Mucosa of rectum (tissue), 2 donors: ENCODE measurements around the gene MED27.

Source experiments
- H3K27ac ChIP-seq, 2 donors: one replicate each; pipeline ENCODE4 v1.7.0; 2013; ENCODE audit warnings: inconsistent platforms in 2 of 2, low read depth in 2 of 2, low read length in 2 of 2
- H3K27me3 ChIP-seq, 2 donors: one replicate each; pipeline ENCODE4 v1.7.0; 2013; ENCODE audit warnings: low read length in 2 of 2; ENCODE audit not compliant: control insufficient read depth in 2 of 2, insufficient read depth in 2 of 2
- H3K36me3 ChIP-seq, 2 donors: one replicate each; pipeline ENCODE4 v1.7.0; 2013; ENCODE audit warnings: low read length in 2 of 2; ENCODE audit not compliant: control insufficient read depth in 2 of 2, insufficient read depth in 2 of 2
- H3K4me1 ChIP-seq, 2 donors: one replicate each; pipeline ENCODE4 v1.7.0; 2013; ENCODE audit warnings: low read length in 2 of 2, mild to moderate bottlenecking in 1 of 2; ENCODE audit not compliant: control insufficient read depth in 2 of 2, insufficient read depth in 2 of 2
- H3K4me3 ChIP-seq, 2 donors: one replicate each; pipeline ENCODE4 v1.7.0; 2013; ENCODE audit warnings: low read length in 2 of 2
- H3K9ac ChIP-seq, 2 donors: one replicate each; pipeline ENCODE4 v1.7.0; 2013; ENCODE audit warnings: low read length in 2 of 2, low read depth in 1 of 2, mild to moderate bottlenecking in 1 of 2
- H3K9me3 ChIP-seq, 2 donors: one replicate each; pipeline ENCODE4 v1.7.0; 2013; ENCODE audit warnings: low read length in 2 of 2; ENCODE audit not compliant: control insufficient read depth in 2 of 2
- donor health status: healthy.
- donor health status: Normal muscosa, but diverticular disease.

Gene MED27

DNA sequence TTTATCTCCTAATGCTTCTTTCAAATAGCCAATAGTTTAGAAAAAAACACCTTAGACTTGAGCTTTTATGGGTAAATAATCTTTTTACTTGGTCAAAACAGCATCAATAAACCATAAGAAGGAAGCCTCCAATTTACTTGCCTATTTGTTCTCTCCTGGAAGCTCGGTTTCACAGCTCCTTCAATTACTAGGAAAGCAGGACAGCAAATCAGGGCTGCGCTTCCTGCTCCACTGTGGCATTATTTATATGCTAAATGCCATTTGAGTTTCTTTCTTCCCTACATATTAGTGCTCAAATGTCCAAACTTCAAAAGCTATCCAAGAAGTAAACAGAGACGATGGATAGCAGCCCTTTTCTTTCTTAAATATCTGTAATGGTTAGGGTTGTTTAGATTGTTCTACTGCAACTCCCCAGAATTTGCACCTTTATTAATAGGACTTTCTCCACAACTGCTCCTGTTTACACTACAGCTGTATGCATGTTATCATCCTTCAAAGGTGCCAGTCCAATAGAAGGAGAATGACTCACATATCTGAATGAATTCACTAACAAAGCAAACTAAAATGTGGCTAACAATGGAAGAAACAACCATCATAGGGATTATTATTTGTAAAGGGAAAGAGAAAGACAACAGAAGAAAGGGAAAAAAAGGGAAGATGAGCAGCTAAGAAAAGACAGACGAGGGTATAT lies 58.7 kb downstream of the MED27 start:
- Histone ChIP-seq H3K4me1 (no peaks in the 10 kb centered on the region), H3K36me3 (no peaks in the 10 kb centered on the region), H3K27ac (no peak overlapping the region), H3K9ac (no peak overlapping the region), H3K4me3 (no peak overlapping the region), H3K9me3 (no peaks in the 10 kb centered on the region), H3K27me3 (no peaks in the 10 kb centered on the region)

DNA sequence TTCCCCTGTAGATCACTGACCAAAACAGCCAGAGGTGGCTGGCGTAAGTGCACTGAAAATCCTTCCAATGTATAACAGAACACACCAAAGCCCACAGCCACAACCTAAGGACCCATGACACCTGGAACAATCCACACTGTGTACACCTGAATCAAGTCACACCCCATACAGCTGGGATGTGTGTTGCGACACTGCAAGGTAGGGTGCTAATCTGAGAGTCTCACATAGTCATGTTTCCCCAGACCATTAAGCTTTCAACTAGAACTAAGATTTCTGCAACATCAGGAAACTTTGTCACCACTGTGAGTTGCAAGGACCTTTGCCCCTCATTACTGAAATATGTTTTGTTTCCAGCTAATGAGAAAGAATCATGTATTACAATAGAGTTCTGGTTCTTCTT lies 59.4 kb downstream of the MED27 start:
- no peak overlapping the region for H3K4me3 ChIP-seq
- no peaks in the 10 kb centered on the region for H3K9me3 ChIP-seq
- no peak overlapping the region for H3K9ac ChIP-seq
- H3K27ac ChIP-seq: no peak overlapping the region
- no peaks in the 10 kb centered on the region for H3K36me3 ChIP-seq
- H3K27me3 ChIP-seq: no peaks in the 10 kb centered on the region
- H3K4me1 ChIP-seq: no peaks in the 10 kb centered on the region

DNA sequence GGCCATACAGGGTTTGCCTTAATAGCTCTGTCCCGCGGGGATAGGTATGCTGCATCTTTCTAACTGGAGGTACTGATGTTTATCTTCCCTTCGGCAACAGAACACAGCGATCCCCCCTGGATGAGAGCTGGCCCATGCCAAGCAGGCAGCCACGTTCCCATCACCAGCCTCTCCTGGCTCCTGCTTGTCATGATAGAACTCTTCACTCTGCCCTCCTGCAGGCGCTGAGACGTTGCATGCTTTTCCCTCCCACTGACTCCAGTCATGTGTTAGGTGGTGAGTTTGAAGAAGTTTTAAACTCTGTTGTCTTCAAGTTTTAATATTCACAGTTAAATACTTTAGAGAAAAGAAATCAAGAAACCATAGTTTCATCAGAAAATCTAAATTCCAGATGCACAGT lies 60.0 kb downstream of the MED27 start:
- Histone ChIP-seq H3K9me3 (no peaks in the 10 kb centered on the region), H3K4me3 (no peak overlapping the region), H3K9ac (no peak overlapping the region), H3K27me3 (no peaks in the 10 kb centered on the region), H3K36me3 (no peaks in the 10 kb centered on the region), H3K4me1 (no peaks in the 10 kb centered on the region), H3K27ac (no peak overlapping the region)

DNA sequence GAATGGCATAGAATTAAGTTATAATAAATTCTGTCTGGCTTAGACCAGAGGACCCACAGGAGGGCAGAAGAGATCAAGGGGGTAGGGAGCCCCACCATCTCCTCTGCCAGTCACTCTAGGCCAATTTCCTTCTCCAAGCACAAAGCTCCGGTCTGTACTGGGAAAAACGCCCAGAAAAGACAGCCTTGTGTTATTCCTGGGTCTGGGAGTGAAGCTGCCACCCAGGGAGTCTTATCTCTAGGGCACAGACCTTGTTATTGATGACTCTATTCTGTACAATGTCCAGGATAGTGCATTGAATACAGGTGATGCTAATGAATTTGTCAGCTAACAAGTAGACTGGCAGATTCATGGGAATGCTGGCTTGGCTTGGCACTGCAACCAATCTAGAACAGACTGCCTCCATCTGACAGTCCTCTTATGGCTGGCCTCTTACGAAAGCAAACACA lies 60.7 kb downstream of the MED27 start:
- Histone ChIP-seq H3K27ac (no peak overlapping the region), H3K4me1 (no peaks in the 10 kb centered on the region), H3K4me3 (no peak overlapping the region), H3K9ac (no peak overlapping the region), H3K36me3 (no peaks in the 10 kb centered on the region), H3K27me3 (no peaks in the 10 kb centered on the region), H3K9me3 (no peaks in the 10 kb centered on the region)

DNA sequence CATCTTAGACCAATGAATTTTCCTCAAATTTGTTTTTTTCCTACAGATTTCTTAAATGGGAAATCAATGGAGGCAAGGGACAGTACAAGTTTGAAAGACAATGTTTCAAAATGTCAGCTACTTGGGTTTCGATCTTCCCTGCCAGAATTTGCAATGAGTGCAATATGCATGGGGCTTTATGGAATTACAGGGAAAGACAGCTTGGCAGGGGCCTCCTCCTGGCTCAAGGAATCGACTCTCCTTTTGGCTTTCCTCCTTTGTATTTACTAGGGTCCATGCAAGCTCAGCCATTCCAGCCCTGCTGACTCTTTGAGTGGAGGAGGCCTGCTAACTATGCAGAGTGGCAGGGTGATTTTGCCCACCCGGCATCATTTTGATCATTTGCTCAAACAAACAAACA lies 63.2 kb downstream of the MED27 start:
- H3K36me3 ChIP-seq: peaks cover 0 to 3% of the 10 kb centered on the region in 2 donors
- H3K4me3 ChIP-seq: no peak overlapping the region
- no peaks in the 10 kb centered on the region for H3K9me3 ChIP-seq
- H3K27me3 ChIP-seq: no peaks in the 10 kb centered on the region
- no peaks in the 10 kb centered on the region for H3K4me1 ChIP-seq
- H3K9ac ChIP-seq: no peak overlapping the region
- H3K27ac ChIP-seq: no peak overlapping the region

DNA sequence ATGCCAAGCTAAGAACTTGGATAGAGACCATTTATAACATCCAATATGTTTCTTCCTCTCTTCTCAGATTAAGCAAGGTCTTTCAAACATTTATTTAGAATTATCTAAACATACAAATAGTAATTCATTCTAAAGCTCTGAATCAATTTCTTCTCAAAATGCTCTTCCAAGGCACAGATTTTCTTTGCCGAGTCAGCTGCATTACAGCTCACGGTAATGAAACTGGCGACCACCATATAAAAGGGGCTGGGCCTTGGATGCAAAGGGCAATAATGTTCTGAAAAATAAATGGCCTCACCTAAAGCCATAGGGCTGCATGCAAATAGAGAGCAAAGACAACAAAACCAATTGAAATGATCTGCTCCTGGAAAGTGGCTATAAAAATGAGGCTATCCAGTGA lies 63.8 kb downstream of the MED27 start:
- H3K27ac ChIP-seq: no peak overlapping the region
- peaks cover 0 to 3% of the 10 kb centered on the region in 2 donors for H3K36me3 ChIP-seq

DNA sequence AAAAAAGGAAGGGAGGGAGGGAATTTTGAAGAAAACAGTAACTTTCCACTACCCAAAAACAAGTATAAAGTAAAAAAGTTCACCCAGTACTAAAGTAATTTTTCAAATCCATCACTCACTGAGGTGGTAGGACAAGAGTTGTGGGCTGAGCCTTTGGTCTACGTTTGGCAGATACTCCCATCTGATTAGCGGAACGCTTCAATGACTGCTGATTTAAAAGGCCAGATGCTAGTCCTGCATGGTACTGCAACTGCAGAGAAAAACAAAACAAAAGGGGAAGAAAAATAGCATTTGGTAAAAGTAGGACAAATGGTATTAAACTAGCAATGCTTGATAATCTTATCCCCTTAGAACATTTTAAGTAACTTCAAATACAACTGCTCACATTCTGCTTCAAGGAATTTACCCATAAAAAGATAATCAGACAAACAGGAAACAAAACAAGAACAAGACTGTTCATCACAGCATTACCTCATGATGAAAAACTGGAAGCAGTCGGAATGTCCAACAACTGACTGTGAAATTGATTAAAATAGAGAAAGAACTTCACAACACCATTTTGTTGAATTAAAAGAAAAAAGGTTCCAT lies 65.4 kb downstream of the MED27 start:
- Histone ChIP-seq H3K9ac (no peak overlapping the region), H3K27ac (no peak overlapping the region), H3K4me3 (no peak overlapping the region), H3K27me3 (no peaks in the 10 kb centered on the region), H3K9me3 (no peaks in the 10 kb centered on the region), H3K36me3 (peaks cover 0 to 3% of the 10 kb centered on the region in 2 donors), H3K4me1 (no peaks in the 10 kb centered on the region)

More for the DNA sequence above, 63.8 kb downstream of the MED27 start:
- no peak overlapping the region for H3K4me3 ChIP-seq
- H3K4me1 ChIP-seq: no peaks in the 10 kb centered on the region
- no peaks in the 10 kb centered on the region for H3K9me3 ChIP-seq
- H3K27me3 ChIP-seq: no peaks in the 10 kb centered on the region
- H3K9ac ChIP-seq: no peak overlapping the region

DNA sequence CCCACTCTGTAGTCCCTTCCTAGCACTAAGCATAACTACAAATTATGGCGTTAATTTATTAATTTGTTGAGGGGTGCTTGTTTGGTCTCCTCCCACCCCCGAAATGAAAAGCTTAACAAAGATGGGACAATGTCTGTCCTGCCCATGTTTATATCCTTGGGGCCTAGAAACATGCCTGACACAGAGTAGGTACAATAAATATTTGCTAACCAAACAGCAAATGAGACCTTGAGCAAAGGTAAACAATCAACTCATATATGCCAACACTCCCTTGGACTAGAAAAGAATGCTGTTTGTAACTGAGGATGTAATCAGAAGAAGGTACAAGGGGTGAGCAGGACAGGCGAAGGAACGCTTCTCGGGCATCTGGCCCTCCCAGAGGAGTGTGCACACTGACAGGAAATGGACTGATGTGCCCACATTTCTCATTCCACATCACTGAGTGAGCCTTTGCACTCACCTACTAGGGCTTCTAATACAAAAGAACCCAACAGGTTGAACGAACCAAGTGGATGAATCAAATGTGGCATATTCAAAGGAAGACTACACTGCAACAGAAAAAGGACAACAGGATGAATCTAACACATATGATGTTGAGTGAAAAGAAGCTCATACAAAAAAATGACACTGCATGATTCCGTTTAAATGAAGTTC lies 66.8 kb downstream of the MED27 start:
- Histone ChIP-seq H3K27me3 (no peaks in the 10 kb centered on the region), H3K27ac (no peak overlapping the region), H3K9ac (no peak overlapping the region), H3K4me1 (no peaks in the 10 kb centered on the region), H3K4me3 (no peak overlapping the region), H3K9me3 (no peaks in the 10 kb centered on the region), H3K36me3 (peaks cover 0 to 3% of the 10 kb centered on the region in 2 donors)

DNA sequence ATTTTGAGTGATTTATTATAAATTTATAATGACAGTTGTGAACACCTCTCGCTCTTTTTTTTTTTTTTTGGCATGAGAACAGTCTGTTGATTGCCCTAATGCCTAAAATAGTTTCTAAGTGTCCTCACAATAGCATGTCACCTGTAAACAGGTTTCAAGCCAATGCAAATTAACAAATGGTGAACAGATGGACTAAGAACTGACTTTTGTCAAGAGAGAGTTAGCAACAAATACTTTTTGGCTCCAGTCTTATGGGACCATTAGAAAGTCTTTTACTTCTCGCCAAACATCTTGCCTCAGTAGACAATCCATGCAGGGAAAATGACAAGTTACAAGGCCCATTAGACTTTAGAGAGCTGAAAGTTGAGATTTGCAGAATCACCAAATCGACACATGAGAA lies 67.8 kb downstream of the MED27 start:
- Histone ChIP-seq H3K4me3 (no peak overlapping the region), H3K9me3 (no peaks in the 10 kb centered on the region), H3K9ac (no peak overlapping the region), H3K36me3 (peaks cover 0 to 3% of the 10 kb centered on the region in 2 donors), H3K27me3 (no peaks in the 10 kb centered on the region), H3K4me1 (no peaks in the 10 kb centered on the region), H3K27ac (no peak overlapping the region)

DNA sequence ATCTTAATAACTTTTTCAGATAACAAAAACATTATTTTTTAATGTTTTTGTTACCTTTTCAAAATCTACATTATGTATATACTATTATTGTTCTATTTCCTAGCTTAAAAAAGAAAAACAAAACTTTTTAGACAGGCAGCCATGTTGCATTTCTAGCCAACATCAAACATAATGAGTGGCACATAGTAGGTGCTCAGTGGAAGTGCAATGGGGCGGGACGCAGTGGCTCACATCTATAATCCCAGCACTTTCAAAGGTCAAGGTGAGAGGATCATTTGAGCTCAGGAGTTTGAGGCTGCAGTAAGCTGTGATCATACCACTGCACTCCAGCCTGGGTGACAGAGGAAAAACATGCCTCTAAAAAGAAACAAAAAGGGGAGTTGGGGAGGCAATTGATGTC lies 68.4 kb downstream of the MED27 start:
- Histone ChIP-seq H3K9me3 (no peaks in the 10 kb centered on the region), H3K36me3 (peaks cover 0 to 3% of the 10 kb centered on the region in 2 donors), H3K4me3 (no peak overlapping the region), H3K4me1 (no peaks in the 10 kb centered on the region), H3K27me3 (no peaks in the 10 kb centered on the region), H3K9ac (no peak overlapping the region), H3K27ac (no peak overlapping the region)
